Ascending aorta (tissue), 2 donors: Measurements from ENCODE around the gene HEPACAM. TPM values are rescaled to one million over a fixed set of nuclear protein-coding genes. Genes with fewer than 3 reads are reported as not detected.

ENCODE experiments used
- DNase-seq, 2 donors: peaks; one replicate each; pipeline ENCODE4 v3.0.0-alpha.2; 2019; ENCODE audit warnings: low spot score in 2 of 2
- H3K27ac ChIP-seq, 2 donors: fragments of 200-600 bp; sonication (generic); one replicate each; pipeline ENCODE4 v1.5.1; 2016 to 2017; ENCODE audit warnings: mild to moderate bottlenecking in 1 of 2
- H3K27me3 ChIP-seq: fragments of 200-600 bp; sonication (generic); one replicate; pipeline ENCODE4 v1.5.1; 2017
- H3K36me3 ChIP-seq, 2 donors: fragments of 200-600 bp; sonication (generic); one replicate each; pipeline ENCODE4 v1.5.1; 2016
- H3K4me1 ChIP-seq, 2 donors: fragments of 200-600 bp; sonication (generic); one replicate each; pipeline ENCODE4 v1.5.1; 2016 to 2017; ENCODE audit warnings: mild to moderate bottlenecking in 1 of 2
- H3K4me3 ChIP-seq, 2 donors: fragments of 200-600 bp; sonication (generic); one replicate each; pipeline ENCODE4 v1.5.1; 2016 to 2017; ENCODE audit warnings: mild to moderate bottlenecking in 1 of 2
- H3K9me3 ChIP-seq, 2 donors: fragments of 200-600 bp; sonication (generic); one replicate each; pipeline ENCODE4 v1.5.1; 2016
- CTCF ChIP-seq, 3 experiments: fragments of 200-600 bp in 2 of 3; fragments of 450-650 bp in 1 of 3; sonication (generic) in 2 of 3; IDR thresholded peaks; one replicate each; pipeline ENCODE4 v1.5.1; 2016 to 2019; ENCODE audit warnings: antibody characterized with exemption in 3 of 3, mild to moderate bottlenecking in 1 of 3, moderate library complexity in 1 of 3
- intact Hi-C: fragments of 100-400 bp; cut with DNase I; formaldehyde crosslinking; loops from one replicate; pipeline ENCODE4 v1.15.1; 2023
- total RNA-seq: library from RNA; depleted of rRNA; stranded (reverse); fragments of >200 nt; gene quantifications from one replicate; pipeline ENCODE4 v1.1.0, GENCODE V29; 2016

Gene HEPACAM
- total RNA-seq, 1 donor from 2014 or later: not detected

DNA sequence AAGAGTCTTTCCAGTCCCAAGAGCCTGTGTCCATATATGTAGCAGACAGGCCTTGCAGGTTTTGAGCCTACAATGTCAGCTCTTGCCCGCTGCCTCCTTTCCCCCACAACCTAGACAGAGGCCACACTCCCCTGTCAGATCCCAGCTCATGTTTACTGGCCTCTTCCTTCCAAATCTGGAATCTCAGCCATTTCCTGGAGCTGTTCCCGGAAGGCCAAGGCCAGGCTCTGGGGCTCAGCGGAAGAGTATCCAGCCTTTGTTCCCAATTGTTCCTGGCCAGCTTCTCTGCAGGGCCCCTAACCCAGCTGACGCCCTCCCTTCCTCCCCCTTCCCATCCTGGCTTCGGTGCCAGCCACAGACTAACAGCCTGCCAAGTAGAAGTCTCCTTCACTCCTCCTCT, 37.1 kb downstream of the HEPACAM start:
- no peak for TF ChIP-seq CTCF (IDR thresholded peaks at IDR 0.05)
- no peaks in the 10 kb centered on the region for H3K36me3 ChIP-seq
- no peaks in the 10 kb centered on the region for H3K9me3 ChIP-seq

DNA sequence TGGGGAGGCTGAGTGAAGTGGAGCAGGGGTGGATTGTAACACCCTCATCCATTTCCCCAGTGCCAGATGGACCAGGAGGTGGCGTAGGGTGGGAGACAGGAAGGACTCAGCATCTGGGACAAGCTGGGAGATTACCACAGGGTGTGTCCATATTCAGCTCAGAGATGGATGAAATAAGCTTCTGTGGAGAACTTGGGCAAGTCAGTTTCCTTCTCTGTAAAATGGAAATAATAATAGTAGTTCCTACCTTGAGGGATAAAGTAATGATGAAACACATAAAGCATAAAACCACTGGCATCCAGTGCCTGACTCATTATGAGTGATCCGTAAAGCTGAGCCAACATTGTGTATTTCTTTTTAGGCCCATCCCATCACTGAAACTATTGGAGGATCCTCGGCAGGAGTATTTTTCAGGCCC, 37.6 kb downstream of the HEPACAM start:
- Histone ChIP-seq H3K4me1 (no peaks in the 10 kb centered on the region), H3K4me3 (no peak overlapping the region)
- intact Hi-C loops: no loop called here

More for the DNA sequence above, 37.1 kb downstream of the HEPACAM start:
- Histone ChIP-seq H3K27ac (peak overlapping the region; percentile 54 to 55), H3K27me3 (no peaks in the 10 kb centered on the region), H3K4me1 (no peaks in the 10 kb centered on the region), H3K4me3 (no peak overlapping the region)
- intact Hi-C loops: no loop called here
- peak in 1 of 2 donors; percentile 64 for DNase-seq

DNA sequence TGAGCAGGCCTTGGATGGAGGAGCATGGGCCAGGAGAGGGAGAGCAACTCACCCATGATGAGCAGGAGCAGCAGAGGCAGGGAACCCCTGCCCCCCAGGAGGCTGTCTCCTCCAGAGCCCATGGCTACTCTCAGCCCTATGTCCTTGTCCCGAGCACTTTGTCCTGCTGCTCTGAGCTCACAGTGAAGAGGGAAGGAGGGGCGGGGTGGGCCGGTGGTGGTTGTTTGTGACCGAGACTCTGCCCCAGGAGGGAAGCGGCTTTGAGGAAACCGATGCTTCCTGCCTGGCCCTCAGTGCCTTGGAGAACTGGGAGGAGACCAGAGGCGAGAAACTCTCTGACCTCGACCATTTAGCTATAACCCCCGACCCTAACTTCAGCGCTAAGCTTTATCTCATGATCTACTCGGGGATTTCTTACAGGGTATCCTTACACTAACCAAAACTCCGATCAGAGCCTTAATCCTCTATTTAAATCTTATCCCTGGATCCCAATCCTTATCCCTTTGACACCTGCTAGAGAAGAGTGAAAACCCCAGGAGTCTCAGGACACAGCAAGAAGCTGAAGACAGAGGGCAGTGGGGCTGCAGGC, 38.1 kb downstream of the HEPACAM start, which contains the start of gene ROBO4:
Gene ROBO4 (minus strand): TSS at position 192 of the 589 bp plus-strand sequence. CDS start 70 bp downstream, at position 122.
- Histone ChIP-seq H3K27ac (peak within 1 kb of the TSS; percentile 54 to 55), H3K4me3 (peak within 1 kb of the TSS in 1 of 2 donors; percentile 13), H3K27me3 (no peaks in the 10 kb centered on the region), H3K36me3 (no peaks in the 10 kb centered on the region), H3K4me1 (no peaks in the 10 kb centered on the region), H3K9me3 (no peaks in the 10 kb centered on the region)
- no peak for TF ChIP-seq CTCF (IDR thresholded peaks at IDR 0.05)
- intact Hi-C loops: no loop called here
- DNase-seq: peak in 1 of 2 donors; percentile 68

More for the DNA sequence above, 37.6 kb downstream of the HEPACAM start:
- H3K36me3 ChIP-seq: no peaks in the 10 kb centered on the region
- H3K9me3 ChIP-seq: no peaks in the 10 kb centered on the region
- DNase-seq: peak in 1 of 2 donors; percentile 46
- no peak for TF ChIP-seq CTCF (IDR thresholded peaks at IDR 0.05)
- H3K27ac ChIP-seq: peak overlapping the region; percentile 54 to 55
- H3K27me3 ChIP-seq: no peaks in the 10 kb centered on the region

DNA sequence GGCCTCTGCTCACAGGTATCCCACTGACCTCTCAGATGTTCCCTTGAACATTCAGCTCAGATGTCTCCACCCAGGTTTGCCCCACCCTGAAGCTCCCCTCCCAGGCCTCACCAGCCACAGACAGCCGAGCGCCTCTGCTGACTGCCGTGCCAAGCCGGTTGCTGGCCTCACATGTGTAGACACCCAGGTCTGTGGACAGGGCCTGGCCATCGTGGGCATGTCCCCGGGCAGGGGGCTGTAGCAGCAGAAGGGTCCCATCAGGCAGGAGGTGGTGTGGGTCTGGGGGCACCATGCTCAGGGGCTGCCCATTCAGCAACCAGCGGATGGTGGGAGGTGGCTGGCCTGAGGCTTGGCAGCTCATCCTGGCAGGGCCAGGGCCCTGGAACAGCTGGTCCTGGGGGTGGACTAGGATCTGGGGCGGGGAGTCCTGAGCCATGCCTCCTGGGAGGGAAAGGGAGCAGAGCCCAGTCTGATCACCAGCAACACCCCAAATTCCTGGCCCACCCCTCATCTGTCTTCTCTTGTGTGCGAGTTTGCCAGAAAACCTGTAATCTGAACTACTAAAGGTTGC, 38.9 kb downstream of the HEPACAM start:
- Histone ChIP-seq H3K36me3 (no peaks in the 10 kb centered on the region), H3K4me1 (no peaks in the 10 kb centered on the region), H3K9me3 (no peaks in the 10 kb centered on the region), H3K4me3 (peak overlapping the region in 1 of 2 donors; percentile 13), H3K27me3 (no peaks in the 10 kb centered on the region), H3K27ac (peak overlapping the region; percentile 31 to 50)
- intact Hi-C loops: no loop called here
- peak in 1 of 2 donors; percentile 62 for DNase-seq
- TF ChIP-seq CTCF (IDR thresholded peaks at IDR 0.05): no peak

DNA sequence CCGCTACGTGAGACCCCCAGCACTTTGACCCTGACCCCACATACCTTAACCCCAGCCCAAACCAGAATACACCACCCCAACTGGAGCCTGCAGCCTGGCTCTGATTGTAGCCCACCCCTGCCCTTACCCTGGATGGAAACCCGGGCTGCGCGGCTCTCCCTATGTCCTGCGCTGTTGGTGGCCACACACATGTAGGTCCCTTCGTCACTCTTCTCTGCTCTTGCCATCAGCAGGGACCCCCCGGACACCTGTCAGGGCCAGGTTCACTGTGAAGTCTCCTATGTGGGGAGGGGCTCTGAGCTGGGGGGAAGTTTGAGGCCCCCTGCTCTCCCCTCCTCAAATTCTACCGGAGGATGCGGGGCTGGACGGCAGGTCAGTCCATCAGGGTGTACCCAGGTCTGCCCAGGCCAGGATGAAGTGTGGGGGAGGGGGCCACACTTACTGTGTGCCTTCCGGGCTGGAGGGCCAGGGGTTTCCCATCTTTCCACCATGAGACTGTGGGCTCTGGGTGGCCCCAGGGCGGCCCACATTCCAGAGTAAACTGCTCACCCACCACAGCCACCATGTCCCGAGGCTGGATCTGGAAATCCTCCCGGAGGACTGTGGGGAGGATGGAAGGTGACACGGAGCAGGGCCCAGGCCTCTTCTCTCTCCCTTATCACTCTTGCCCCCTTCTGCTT, 39.6 kb downstream of the HEPACAM start:
- peak overlapping the region in 1 of 2 donors; percentile 50 for H3K27ac ChIP-seq
- H3K9me3 ChIP-seq: no peaks in the 10 kb centered on the region
- H3K27me3 ChIP-seq: no peaks in the 10 kb centered on the region
- no peak for TF ChIP-seq CTCF (IDR thresholded peaks at IDR 0.05)
- H3K36me3 ChIP-seq: no peaks in the 10 kb centered on the region
- no peaks in the 10 kb centered on the region for H3K4me1 ChIP-seq
- intact Hi-C loops: no loop called here
- peak overlapping the region in 1 of 2 donors; percentile 13 for H3K4me3 ChIP-seq
- no peak for DNase-seq
